SH-SY5Y (cell line): ENCODE data around the gene NUP93.

Source experiments
- GATA2 ChIP-seq: IDR thresholded peaks from 2 replicates; pipeline ENCODE4 v1.6.1; 2011; ENCODE audit warnings: mild to moderate bottlenecking, low read depth, low read length
- GATA3 ChIP-seq: IDR thresholded peaks from 2 replicates; pipeline ENCODE4 v1.6.1; 2011; ENCODE audit warnings: low read depth, mild to moderate bottlenecking, low read length, moderate library complexity

The NUP93 gene

DNA sequence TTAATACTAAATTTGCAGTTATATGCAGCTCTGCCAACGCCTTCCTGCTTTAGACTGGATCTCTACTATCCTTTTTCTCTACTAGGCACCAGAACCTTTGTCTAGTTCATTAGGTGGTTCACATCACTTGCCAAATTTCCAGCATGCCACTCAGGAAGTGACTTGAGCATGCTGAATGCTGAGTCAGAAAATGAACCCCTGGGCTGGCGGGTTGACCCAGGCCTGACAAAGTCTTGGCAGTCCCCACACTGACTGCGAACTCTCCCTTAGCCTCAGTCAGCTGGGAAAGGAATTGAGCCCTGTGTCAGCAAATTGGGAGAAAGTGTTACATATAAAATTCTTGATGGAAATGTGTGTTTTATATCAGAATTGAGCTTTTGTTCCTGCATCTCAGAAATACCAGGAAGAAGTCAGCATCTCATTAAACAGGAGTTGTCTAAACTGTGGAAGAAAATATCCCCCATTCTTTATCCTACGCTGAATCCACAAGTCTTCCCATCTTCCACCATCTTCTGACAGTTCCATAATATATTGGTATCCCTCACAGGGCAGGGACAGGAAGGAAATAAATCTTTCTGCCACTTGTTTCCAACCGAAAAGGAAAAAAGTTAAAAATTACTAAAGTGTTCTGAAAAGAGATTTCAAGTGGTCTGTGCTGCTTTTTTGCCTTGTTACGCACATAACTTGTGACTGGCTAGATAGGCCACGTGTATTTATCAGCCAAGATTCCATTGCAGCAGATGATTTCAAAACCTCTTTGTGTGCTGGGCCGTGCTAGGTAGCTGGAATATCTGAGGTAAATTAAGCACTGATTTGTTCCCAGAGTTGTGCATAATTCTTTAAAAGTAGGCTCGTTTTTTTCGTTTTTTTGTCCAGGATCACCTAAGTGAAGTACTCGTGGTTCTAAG is 118.4 kb downstream of the NUP93 start:
- TF ChIP-seq GATA2 (no peak), GATA3 (no peak)

DNA sequence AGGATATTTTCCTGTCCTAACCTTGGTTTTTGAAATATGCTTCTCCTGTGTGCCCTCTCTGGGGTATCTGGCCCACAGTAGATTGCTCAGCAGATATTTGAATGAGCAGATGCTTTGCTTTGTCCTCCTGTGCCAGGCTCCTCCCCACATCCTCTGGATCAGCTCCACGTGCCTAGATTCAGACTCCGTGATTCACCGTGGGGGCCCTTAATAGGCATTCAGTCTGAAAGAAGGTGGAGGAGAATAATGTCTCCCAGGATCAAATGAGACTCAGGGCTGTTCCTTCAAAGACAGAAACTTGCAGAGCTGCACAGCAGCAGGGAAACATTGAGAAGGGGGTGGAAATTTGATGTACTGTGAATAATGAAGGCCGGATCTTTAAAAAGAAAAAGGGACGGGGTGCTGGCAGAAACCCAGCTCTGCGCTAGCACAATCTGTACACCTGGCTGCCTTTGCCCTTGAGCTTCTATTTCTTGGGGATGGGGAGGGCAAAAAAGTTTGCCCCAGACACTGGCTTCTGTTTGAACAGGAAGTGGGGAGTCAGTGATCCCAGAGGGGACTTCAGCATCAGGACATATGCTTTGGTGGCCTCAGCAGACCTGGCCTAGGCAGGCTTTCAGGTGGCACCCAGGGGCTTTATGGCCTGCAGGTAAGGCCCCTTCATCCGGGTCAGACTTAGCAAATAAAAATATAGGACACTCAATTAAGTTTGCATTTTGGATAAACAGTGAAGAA is 119.2 kb downstream of the NUP93 start:
- TF ChIP-seq GATA2: peak; percentile 82
- no peak; the same call in 1 of the 2 replicates for TF ChIP-seq GATA3

DNA sequence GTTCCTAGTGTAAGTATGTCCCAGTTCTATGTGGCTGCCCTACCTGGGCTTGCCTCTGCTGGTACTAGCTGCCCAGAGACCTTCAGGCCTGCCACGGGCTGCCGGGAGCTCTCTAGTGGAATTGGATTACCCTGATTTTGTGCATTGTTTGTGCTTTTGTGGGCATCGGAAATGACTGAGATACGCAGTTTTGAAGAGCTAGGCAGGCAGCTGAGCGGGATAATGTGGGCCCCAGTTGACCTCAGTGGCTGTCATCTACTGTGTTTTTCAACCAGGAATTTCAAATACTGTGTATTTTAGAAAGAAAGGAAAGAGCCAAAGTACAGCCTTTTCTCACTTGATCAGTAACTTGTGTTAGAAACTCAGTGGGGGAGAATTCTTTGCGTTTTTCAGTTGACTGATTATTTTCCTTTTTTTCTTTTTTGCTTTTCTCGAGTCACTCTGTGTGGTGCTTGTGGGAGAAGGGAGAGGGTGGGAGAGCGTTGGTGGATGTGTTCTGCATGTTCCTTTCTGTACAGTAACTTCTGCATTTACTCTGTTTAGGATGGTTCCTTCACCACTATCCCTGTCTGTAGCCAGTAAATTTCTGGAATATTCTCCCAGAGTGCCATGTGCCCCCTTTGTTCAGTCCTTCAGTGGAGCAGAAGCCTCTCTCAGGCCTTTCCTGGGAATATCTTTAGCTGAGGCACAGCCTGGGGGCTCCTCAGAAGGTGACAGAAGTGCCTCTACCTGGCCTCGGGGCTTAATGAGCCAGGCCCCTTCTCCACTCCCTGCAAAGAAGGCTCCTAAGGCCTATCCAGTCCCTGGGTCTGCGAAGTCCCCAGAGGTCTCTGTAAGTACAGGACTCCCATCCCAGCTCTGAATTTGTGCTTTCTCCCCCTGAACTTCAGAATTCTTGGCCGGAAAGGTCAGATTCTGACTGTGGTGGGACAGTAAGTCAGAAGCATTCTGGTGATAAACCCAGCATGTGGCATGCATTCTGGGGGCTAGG is 120.1 kb downstream of the NUP93 start:
- no peak for TF ChIP-seq GATA3
- TF ChIP-seq GATA2: no peak

DNA sequence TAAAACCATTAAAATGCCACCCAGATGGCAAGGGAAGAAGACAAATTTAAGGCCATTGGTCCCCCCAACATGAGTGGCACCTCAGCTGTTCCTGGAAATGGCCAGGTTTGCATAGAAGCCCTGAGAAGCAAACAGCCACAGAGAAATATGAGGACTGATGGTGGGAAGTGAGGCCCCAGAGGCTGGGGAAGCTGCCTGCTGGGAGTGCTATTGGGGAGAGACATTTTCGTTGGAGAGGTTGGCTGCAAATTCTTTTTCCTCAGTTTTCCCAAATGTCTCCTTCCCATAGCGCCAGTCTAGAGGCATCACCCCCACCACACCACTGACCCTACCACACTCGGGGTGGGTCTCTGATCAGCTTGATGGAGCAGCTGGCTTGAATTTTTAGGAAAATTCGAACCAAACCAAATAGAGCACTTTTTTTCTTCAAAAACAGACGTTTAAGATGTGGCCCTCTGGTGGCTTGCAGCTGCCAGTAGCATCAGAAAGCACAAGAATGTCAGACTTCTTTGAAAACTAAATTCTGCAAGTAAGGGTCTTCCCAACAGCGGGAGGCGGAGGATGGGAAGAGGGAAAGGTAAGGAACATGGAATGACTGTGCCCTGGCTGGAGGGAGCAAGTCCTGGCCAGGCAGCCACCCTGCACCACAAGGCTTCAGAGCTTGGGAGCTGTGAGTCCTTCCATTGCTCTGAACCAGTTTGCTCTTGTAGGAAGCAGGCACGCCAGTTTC is 121.9 kb downstream of the NUP93 start:
- TF ChIP-seq GATA3: no peak
- TF ChIP-seq GATA2: no peak

DNA sequence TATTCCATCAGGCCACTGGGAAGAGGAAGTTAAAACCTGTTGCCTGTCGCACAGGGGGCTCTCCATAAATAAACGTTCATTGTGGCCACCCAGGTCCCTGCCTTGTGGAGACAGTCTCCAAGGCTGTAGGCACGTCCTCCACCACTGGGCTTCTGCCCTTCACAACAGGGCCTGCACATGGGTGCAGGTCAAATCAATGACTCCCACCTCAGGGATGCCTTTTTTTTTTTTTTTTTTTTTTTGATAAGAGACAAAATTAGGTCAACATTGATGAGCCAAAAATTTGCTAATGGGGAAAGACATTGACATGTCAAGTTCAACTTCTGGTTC is 122.4 kb downstream of the NUP93 start:
- TF ChIP-seq GATA2 (no peak), GATA3 (no peak)

DNA sequence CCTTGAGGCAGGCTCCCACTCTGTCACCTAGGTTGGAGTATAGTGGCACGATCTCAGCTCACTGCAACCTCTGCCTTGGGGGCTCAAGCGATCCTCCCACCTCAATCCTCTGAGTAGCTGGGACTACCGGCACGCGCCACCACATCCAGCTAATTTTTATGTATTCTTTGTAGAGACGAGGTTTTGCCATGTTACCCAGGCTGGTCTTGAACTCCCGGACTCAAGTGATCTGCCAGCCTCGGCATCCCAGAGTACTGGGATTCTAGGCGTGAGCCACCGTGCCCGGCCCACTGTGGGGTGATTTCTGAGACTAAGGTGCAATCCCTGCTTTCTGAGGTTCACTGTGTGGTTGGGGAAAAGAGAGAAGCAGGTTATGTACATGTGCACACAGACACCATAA is 123.0 kb downstream of the NUP93 start:
- TF ChIP-seq GATA3 (no peak), GATA2 (no peak)

DNA sequence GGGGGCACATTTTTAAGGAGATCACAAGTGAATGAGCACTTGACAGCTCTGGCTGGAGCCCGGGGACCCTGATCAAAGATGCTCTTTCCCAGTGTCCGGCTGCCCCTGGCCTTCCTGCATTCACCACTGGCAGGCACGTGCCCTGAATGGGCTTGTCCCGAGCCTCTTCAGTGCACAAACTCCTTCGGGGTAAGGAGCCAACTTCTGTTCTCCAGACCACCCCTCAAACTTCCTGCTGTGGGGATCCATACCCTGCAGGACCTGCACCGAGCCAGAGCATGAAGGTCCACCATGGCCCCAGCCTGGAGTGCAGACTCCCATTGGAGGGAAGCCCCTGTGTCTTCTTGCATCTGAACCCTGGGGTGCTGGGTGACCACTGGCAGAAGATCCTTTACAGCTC is 125.3 kb downstream of the NUP93 start:
- no peak for TF ChIP-seq GATA2
- no peak for TF ChIP-seq GATA3

DNA sequence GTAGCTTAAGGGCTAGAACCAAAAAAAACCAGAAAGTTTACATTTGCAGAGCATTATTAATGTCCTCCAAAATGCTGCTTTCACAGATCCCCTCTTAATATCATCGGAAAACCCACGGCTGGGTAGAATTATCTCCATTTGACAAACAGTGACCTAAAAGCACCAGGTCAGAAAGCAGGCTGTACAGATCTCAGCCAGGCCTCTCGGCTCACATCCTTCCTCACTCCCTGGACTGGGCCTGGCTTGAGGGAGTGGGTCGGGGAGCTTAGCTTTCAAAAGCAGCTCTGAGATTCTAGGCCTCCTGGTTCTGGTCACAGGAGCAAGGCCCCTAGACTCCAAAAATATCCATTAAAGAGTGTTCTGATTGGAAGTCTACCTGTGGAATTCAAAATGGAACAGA is 126.0 kb downstream of the NUP93 start:
- TF ChIP-seq GATA2: no peak
- TF ChIP-seq GATA3: no peak

DNA sequence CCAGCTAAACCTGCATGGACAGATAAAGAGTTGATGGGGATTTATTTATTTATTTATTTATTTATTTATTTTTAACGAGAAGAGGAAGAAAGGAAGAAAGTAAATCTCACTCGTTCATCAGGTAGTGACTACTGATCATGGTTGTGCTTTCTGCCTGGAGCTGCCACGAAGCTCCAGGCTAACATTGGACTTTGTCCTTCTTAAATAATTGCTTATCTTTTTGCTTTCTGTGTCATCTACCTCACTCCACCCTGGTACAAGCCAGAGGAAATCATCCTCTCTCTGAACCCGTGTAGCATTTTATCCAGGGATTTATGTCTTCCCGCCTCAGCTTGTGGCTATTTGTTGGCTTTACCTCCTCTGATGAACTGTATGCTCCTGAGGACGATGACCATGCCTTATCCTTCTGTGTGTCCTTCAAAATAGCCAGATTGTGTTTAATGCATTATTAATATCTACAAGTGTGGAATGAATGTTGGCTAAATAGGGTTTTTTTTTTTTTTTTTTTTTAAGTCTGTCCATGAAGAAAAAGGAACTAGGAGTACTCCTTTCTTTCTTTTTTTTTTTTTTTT is 127.0 kb downstream of the NUP93 start:
- TF ChIP-seq GATA2 (no peak), GATA3 (no peak)

DNA sequence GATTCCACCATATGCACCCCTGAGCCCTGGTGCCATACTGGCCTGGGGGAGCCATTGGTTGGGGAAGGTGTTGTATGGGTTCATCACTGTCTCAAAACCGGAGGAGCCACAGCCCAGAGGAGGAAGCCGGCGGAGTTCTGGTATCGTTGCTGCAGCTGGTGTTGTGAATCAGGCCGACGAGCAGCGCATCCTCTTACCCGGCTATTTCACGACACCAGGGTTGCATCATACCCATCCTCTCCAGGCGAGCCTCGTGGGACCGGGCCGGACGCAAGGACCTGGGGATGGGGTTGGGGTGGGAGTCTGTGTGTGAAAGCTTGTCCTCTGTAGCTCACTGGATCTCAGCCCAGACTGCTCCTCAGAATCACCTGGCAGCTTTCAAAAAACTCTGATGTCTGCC is 128.4 kb downstream of the NUP93 start:
- no peak for TF ChIP-seq GATA2

DNA sequence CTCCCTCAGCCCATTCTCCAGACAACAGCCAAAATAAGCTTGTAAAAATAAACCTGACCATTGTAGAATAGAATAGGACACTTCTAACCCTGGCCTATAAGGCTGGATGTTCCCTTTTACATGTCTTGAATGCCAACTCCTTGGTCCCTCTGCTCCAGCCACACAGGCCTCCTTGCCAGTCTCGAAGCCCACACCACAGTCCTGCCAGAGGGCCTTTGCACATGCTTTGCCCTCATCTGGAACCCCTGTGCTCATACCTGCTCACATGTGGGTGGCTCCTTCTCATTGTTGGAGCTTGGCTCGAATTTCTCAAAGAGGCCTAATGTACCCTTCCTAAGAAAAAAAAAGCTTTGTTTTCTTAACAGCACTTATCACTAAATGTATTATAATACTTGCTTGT is 129.7 kb downstream of the NUP93 start:
- TF ChIP-seq GATA3 (no peak), GATA2 (no peak)

DNA sequence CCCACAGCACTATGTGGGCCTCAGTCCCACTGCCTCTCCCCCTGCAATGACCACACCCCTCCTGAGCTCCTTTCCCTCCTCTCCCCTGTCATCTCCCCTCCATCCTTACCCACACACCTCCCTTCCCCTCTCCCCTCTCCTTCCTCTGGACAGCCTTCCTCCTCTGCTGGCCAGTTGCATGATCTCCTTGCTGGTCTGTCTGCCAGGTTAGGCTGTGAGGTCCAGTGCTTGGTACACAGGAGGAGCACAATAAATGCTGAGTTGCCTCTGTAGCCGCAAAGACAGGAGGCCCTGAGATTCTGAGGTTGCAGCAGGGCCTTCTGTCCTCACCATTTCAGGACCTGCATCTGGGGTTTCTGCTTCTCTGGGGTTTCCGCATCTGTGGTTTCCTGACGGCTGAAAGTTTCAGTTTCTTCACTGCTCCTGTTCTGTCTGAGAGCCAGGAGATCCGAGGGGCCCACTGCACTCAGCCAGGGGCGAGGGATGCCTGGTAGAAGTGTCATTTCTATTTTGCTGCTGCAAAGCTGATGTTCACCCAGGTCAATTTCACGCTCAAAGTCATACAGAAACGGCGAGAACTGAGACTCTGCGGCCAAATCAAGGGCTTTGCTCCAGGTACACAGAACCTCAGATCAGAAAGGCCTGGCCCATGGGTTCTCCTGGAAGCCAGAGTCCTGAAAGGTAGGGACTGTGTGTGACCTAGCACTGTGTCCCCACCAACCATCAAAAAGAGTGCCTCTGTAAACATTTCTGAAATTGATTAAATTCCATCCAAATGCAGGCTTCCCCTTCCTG is 130.5 kb downstream of the NUP93 start:
- TF ChIP-seq GATA2 (no peak), GATA3 (no peak)

DNA sequence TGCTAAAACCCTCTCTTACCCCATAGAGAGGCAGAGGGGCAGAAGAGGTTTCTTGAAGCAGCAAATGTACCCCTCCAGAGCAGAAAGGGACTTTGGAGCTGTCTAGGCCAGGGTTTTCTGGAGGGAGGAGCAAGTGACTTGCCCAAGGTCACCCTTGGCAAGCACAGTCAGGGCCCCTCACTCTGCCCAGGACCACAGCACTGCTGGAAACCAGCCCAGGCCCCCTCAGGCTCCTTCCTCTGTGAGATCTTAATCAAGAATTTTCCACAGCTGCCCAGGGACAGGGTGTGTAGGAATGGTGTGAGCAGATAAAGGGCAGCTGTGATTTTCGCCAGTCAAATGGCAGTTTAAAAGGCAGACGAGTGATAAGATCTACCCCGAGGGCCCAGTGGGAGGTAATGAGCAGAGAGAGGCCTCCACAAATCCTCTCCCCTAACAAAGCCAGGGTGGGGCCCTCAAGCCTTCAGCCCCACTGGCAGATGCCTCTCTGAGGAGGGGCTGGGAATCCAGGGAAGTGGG is 131.2 kb downstream of the NUP93 start:
- TF ChIP-seq GATA3: peak; percentile 97
- TF ChIP-seq GATA2: peak; percentile 100
